ENCODE measurements around the gene RASL10A.

Gene RASL10A

GRCh38 chr22:29337631-29338284 lies 22.3 kb upstream of the RASL10A start:
- no peak for DNase-seq

- no peak for DNase-seq
Measured at GRCh38 chr22:29336751-29337490, 21.4 kb upstream of the RASL10A start.

DNA sequence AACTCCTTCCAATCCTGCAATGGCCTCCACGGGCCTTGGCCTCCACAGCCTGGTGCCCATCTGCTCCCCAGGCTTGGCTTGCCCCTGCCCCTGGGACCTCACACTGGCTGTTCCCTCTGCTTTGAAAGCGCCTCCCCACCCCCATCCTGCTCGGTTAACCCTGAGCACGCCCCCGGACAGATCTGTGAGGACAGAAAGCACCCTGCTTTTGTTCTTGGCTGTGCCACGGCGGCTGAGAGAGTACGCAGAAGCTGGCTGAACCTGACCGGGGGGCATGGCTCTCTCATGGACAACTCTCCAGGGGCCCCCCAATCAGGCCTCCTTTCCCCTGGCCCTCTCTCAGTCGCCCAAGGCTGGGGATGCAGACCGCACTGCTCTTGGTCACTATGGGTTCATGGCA lies 20.2 kb upstream of the RASL10A start:
- no peak for DNase-seq

DNA sequence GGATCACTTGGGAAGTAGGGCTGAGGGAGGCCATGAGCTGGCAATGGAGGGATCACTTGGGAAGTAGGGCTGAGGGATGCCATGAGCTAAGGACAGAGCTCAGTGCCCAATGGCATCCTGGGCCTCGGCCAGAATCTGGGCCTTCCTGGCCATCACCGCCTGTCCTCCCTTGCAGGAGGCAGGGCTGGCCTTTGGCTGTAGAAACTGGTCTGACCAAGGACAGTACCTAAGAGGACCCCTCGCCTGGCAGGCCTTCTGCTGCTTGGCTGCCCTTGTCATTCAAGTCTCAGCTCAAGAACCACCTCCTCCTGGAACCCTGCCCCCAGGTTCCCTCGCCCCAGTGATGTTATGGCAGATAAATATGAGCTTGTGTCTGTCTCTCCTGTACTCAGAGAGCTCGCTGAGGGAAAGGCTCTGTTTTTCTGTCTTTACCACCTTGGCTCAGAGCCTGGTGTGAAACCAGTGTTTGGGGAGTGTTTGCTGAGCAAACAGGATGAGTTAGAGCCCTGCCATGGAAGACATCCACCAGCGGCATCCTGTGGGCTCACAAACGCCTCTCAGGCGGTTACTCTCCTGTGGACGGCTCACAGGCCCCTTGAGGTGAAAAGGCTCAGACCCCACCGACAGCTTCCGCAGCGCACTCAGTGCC lies 19.3 kb upstream of the RASL10A start:
- no peak for DNase-seq

DNA sequence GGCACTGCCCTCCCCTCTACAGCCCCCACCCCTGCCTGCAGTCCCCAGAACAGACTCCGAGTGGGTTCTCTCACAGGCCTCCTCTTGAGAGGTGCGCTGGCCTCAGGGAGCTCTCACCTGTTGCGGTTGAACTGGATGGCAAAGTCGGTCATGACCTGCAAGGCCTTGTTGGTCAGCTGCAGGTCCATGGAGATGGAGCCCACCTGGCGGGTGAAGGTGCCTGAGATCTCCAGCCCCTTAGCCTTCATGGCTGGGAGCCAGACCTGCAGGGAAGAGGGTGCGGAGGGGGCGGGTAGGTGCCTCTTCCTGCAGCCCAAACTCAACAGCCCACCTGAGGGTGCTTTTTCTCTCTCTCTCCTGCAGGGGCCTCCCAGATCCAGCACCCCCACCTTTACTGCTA lies 18.7 kb upstream of the RASL10A start:
- DNase-seq: no peak

- DNase-seq: no peak
Measured at GRCh38 chr22:29332886-29333496, 17.5 kb upstream of the RASL10A start.

- DNase-seq: no peak
Measured at GRCh38 chr22:29331658-29332300, 16.3 kb upstream of the RASL10A start.

DNA sequence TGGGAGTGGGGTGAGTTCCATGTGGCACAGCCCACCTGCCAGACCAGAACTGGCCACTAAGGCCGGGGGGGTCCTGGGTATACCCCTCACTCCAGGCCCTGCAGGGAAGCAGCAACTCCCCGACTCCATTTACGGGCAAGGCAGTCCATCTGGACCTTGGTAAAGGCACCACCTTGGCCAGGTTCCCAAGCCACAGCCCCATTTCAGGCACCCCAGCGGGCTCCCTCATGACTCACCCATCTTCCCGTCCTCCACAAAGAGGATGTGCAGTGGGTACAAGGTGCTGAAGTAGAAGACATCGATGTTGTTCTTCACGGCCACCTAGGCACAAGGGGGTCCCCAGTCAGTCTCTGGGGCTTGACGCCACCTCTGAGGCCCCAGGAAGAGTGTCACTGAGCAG lies 15.7 kb upstream of the RASL10A start:
- DNase-seq: no peak

DNA sequence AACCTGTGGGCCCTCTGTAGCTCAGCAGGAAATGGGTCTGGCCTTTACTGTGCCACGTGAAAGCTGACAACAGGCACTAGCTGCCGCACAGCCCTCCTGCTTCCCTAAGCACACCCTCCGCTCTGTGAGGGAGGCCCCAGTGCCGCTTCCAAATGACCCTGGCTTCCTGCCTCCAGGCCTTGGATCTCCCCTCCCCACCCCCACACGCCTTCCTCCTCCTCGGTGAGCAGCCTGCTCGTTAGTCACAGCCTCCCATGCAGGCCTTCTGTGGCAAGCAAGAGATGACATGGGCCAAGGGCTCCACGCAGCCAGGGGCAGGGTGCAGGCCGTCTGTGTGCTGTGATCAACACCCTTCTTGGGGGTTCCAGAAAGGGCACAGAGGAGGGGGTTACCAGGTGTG lies 15.3 kb upstream of the RASL10A start:
- DNase-seq: peak; percentile 76

DNA sequence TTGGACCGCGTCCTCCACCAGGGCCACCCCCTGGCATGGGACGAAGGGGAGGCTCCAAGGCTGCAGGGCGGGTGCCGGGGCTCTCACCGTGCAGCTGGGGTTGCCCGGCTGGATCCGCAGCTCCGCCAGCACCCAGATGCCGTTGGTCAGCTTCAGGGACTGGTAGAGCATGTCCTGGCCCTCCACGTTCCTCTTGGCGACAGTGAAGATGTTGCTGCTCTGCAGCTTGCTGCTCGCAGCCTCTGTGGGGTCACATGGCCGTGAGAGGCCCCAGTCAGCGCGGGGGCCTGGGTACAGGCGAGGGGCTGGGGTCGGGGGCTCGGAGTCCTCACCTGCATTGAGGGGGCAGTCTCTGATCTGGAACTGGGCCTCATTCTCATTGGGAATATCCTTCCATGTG lies 14.8 kb upstream of the RASL10A start:
- no peak for DNase-seq

GRCh38 chr22:29329581-29329980 lies 14.1 kb upstream of the RASL10A start:
- DNase-seq: no peak

GRCh38 chr22:29328566-29329500 lies 13.3 kb upstream of the RASL10A start:
- no peak for DNase-seq

DNA sequence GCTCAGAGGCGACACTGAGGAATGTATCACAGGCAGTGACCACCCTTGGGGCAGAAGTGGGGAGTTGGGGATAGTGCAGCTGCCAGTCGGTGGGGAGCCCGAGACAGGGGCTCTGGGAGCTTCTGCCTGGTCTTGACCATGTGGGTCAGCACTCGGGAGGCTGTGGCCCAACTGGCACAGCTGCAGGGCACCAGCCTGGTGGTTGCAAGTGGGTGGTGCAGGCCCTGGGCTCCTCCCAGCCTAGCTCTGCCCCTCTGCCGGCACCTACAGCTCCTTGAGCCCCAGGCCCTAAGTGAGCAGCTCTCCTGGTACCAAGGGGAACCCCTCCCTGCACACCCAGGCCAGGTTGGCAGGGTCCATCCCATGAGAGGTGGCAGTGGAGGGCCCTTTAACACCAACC lies 12.6 kb upstream of the RASL10A start:
- DNase-seq: no peak

GRCh38 chr22:29327089-29327764 lies 11.7 kb upstream of the RASL10A start:
- DNase-seq: no peak

GRCh38 chr22:29326481-29326880 lies 11.0 kb upstream of the RASL10A start:
- DNase-seq: no peak

DNA sequence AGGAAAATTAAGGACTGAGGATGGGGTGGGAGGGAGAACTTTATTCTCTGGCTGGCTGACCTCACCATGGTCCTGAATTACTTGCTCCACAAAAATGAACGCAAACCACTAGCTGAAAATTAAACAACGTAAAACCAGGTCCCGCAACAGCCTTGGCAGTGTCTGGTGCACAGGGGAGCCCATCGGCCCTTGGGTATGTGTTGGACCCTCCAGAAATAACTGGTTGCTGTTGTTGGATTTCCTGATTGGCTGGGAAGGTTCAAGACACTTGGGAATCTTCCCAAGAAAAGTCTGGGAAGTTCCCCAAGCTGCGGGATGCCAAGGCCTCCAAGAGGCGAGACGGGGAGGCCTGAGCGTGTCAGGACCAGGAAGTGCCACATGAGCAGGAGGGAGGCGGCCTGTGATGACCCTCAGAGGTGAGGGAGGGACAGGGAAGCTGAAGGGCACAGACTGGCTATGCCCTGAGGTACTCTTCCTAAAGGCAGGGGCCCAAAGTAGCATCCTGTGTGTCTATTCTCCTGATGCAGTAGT lies 10.4 kb upstream of the RASL10A start:
- no peak for DNase-seq

DNA sequence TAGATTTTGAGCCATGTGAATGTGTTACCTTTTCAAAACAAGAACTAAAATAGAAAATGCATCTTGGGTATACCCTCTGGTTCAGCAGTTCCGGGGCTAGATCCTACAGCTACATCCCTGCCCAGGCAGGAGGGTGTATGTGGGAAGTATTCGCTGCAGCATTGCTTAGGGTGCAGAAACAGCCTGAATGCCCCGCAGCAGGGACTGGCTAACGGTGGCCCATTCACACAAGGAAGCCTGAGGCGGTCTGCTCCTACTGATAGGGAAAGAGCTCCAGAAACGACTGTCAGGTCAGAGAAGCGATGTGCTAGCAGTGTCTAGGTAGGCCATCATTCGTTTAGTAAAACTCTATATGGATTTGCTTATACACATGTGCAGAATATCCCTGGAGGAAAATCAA lies 9.9 kb upstream of the RASL10A start:
- DNase-seq: no peak

GRCh38 chr22:29323641-29324040 lies 8.1 kb upstream of the RASL10A start:
- DNase-seq: no peak

GRCh38 chr22:29320546-29320945 lies 5.0 kb upstream of the RASL10A start:
- DNase-seq: no peak

DNA sequence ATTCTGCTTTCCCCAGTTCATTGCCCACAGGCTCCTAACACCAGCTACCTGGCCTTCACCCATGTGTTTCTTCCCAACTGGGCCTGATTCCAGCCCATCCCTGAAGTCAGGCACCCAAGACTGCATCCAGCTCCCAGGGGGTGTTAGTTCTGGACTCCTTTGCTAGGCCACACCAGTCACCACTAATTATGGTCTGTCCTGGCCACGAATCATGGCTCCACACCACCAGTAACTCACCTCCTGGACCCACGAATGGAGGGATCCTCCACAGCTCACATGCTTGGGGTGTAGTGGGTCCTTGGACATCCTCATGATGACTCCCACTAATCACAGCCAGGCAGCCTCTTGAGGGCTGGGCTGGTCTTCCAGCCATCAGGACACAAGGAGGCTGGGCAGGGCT lies 3.6 kb upstream of the RASL10A start:
- DNase-seq: no peak

- no peak for DNase-seq
Measured at GRCh38 chr22:29317827-29318454, 2.4 kb upstream of the RASL10A start.
